22Rv1 (cell line): ENCODE measurements around the gene RAB11FIP5.
"Not testable (repeated sequence)": the region's sequence is repeated elsewhere in the genome, so short reads cannot be mapped to it uniquely, and the experiment has no call there.

Experiments used
- H3K27ac ChIP-seq: fragments of 450-650 bp; 2 replicates; pipeline ENCODE4 v1.5.1; 2017
- CTCF ChIP-seq: fragments of 450-650 bp; IDR thresholded peaks from 2 replicates; pipeline ENCODE4 v1.5.1; 2017; ENCODE audit warnings: mild to moderate bottlenecking
- ZFX ChIP-seq: fragments of 450-650 bp; IDR thresholded peaks from 2 replicates; pipeline ENCODE4 v1.6.1; 2017; ENCODE audit warnings: antibody characterized with exemption, borderline replicate concordance

The RAB11FIP5 gene

GRCh38 chr2:73099486-73099885, 13.3 kb downstream of the RAB11FIP5 start:
- no peak for TF ChIP-seq CTCF
- TF ChIP-seq ZFX: no peak

GRCh38 chr2:73095910-73096309, 16.8 kb downstream of the RAB11FIP5 start:
- TF ChIP-seq CTCF (no peak), ZFX (no peak)
- H3K27ac ChIP-seq: no peak overlapping the region

More at GRCh38 chr2:73099486-73099885, 13.3 kb downstream of the RAB11FIP5 start:
- H3K27ac ChIP-seq: no peak overlapping the region

GRCh38 chr2:73093601-73094218, 19.0 kb downstream of the RAB11FIP5 start:
- H3K27ac ChIP-seq: not testable (repeated sequence)

GRCh38 chr2:73092146-73092783, 20.5 kb downstream of the RAB11FIP5 start:
- TF ChIP-seq CTCF (no peak), ZFX (no peak)
- H3K27ac ChIP-seq: no peak overlapping the region

- TF ChIP-seq CTCF (no peak), ZFX (no peak)
- no peak overlapping the region for H3K27ac ChIP-seq
Measured at GRCh38 chr2:73091696-73092095, 21.1 kb downstream of the RAB11FIP5 start.

- no peak overlapping the region for H3K27ac ChIP-seq
- TF ChIP-seq CTCF (no peak), ZFX (no peak)
Measured at GRCh38 chr2:73091164-73091563, 21.6 kb downstream of the RAB11FIP5 start.

GRCh38 chr2:73089270-73090030, 23.3 kb downstream of the RAB11FIP5 start:
- H3K27ac ChIP-seq: no peak overlapping the region
- no peak for TF ChIP-seq CTCF
- TF ChIP-seq ZFX: no peak
